ENCODE measurements around the gene GRSF1.

DNA sequence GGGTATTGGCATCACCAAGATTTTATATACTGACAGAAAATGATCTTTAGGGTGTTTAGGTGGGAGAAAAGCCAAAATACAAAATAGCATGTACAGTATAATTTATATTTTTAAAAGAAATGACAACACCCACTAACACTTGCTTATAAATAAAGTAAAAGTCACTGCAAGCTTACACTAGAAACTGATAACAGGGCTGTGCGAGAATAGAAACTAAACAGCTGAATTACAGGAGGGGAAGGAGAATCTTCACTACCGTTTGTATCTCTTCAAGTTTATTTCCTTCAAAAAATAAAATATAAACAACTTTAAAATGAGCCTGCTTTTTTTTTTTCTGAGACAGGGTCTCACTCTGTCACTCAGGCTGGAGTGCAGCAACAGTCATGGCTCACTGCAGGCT lies 22.8 kb downstream of the GRSF1 start:
- TF ChIP-seq, protein P1, sequence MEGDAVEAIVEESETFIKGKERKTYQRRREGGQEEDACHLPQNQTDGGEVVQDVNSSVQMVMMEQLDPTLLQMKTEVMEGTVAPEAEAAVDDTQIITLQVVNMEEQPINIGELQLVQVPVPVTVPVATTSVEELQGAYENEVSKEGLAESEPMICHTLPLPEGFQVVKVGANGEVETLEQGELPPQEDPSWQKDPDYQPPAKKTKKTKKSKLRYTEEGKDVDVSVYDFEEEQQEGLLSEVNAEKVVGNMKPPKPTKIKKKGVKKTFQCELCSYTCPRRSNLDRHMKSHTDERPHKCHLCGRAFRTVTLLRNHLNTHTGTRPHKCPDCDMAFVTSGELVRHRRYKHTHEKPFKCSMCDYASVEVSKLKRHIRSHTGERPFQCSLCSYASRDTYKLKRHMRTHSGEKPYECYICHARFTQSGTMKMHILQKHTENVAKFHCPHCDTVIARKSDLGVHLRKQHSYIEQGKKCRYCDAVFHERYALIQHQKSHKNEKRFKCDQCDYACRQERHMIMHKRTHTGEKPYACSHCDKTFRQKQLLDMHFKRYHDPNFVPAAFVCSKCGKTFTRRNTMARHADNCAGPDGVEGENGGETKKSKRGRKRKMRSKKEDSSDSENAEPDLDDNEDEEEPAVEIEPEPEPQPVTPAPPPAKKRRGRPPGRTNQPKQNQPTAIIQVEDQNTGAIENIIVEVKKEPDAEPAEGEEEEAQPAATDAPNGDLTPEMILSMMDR (IDR thresholded peaks at IDR 0.05): no peak
- no peak for TF ChIP-seq EZH2 (IDR thresholded peaks at IDR 0.05; ENCODE audit: borderline replicate concordance, insufficient read depth, low read depth, low read length, poor library complexity, severe bottlenecking)

Data from B cell (primary cell).